ACC112 (cell line): ENCODE measurements around the gene COPA.

ENCODE experiments used
- H2AFZ ChIP-seq: fragments of 200-600 bp; sonication (generic); one replicate; pipeline ENCODE4 v1.6.0; 2017; ENCODE audit warnings: antibody characterized with exemption, low read length; ENCODE audit not compliant: unreplicated experiment
- H3K27ac ChIP-seq: fragments of 200-600 bp; sonication (generic); 2 replicates; pipeline ENCODE4 v1.5.1; 2014; ENCODE audit warnings: low read depth, mild to moderate bottlenecking, antibody characterized with exemption, low read length, moderate library complexity
- H3K27me3 ChIP-seq: fragments of 200-600 bp; sonication (generic); 2 replicates; pipeline ENCODE4 v1.6.1; 2014; ENCODE audit warnings: mild to moderate bottlenecking, antibody characterized with exemption, low read length, moderate library complexity, mixed read lengths; ENCODE audit not compliant: insufficient read depth
- H3K36me3 ChIP-seq: fragments of 200-600 bp; sonication (generic); 2 replicates; pipeline ENCODE4 v1.6.1; 2016; ENCODE audit warnings: mild to moderate bottlenecking, antibody characterized with exemption, low read length, moderate library complexity, mixed read lengths; ENCODE audit not compliant: insufficient read depth
- H3K4me1 ChIP-seq: fragments of 200-600 bp; sonication (generic); one replicate; pipeline ENCODE4 v1.6.1; 2016; ENCODE audit warnings: low read length, mixed read lengths; ENCODE audit not compliant: insufficient read depth, unreplicated experiment, control insufficient read depth
- H3K4me3 ChIP-seq: fragments of 200-600 bp; sonication (generic); 2 replicates; pipeline ENCODE4 v1.5.1; 2014; ENCODE audit warnings: mild to moderate bottlenecking, low read depth, low read length
- H3K79me2 ChIP-seq: fragments of 200-600 bp; sonication (generic); one replicate; pipeline ENCODE4 v1.6.0; 2016; ENCODE audit warnings: low read length; ENCODE audit not compliant: control insufficient read depth, unreplicated experiment, insufficient read depth

The COPA gene

GRCh38 chr1:160328184-160328583 is 14.9 kb downstream of the COPA start:
- H3K27me3 ChIP-seq = no peaks in the 10 kb centered on the region
- no peak overlapping the region for H3K27ac ChIP-seq
- no peak overlapping the region for H2AFZ ChIP-seq
- H3K4me3 ChIP-seq = no peak overlapping the region
- peaks cover 47% of the 10 kb centered on the region for H3K79me2 ChIP-seq
- peaks cover 60% of the 10 kb centered on the region for H3K36me3 ChIP-seq
- H3K4me1 ChIP-seq = no peaks in the 10 kb centered on the region

DNA sequence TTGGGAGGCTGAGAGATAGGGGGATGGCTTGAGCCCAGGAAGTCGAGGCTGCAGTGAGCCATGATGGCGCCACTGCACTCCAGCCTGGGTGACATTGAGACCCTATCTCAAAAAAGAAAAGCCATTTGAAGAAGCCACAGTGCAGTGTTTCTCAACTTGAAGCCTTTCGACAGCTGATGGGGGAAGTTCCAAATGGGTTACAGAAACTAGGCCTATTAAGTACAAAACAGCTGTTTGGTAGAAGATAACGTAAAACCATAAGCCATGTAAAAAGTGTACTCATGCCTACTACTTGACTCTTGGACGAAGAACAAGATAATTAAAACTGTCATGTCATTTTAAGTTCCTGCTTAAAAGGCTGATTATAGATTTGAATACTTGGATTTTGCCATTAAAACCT is 16.6 kb downstream of the COPA start:
- Histone ChIP-seq H3K4me3 (no peak overlapping the region), H3K79me2 (peaks cover 55% of the 10 kb centered on the region), H3K36me3 (peaks cover 58% of the 10 kb centered on the region), H3K27me3 (no peaks in the 10 kb centered on the region), H3K4me1 (no peaks in the 10 kb centered on the region), H2AFZ (no peak overlapping the region), H3K27ac (no peak overlapping the region)

DNA sequence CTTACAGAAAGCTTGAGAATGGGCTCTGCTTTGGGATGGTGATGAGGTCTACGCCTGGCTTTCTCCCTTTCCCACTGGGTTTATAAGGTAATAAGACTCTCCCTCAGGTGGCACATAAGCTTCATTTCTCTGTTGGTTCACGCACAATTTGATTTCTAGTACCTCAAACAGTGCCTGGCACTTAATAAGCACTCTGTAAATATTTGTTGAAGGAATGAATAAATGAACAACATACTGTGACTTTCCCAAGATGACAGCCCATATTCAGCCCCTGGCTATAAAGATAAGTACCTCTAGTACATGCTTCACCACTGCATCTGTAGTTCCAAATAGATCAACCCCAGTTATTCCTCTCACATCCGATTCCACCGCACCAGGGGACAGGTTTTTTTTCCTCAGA is 17.8 kb downstream of the COPA start:
- H3K4me1 ChIP-seq = no peaks in the 10 kb centered on the region
- peaks cover 58% of the 10 kb centered on the region for H3K36me3 ChIP-seq
- no peak overlapping the region for H3K4me3 ChIP-seq
- H2AFZ ChIP-seq = no peak overlapping the region
- H3K27me3 ChIP-seq = no peaks in the 10 kb centered on the region
- peaks cover 66% of the 10 kb centered on the region for H3K79me2 ChIP-seq
- no peak overlapping the region for H3K27ac ChIP-seq

- no peak overlapping the region for H2AFZ ChIP-seq
- no peak overlapping the region for H3K4me3 ChIP-seq
- peaks cover 51% of the 10 kb centered on the region for H3K36me3 ChIP-seq
- H3K4me1 ChIP-seq = no peaks in the 10 kb centered on the region
- no peak overlapping the region for H3K27ac ChIP-seq
- no peaks in the 10 kb centered on the region for H3K27me3 ChIP-seq
- H3K79me2 ChIP-seq = peaks cover 74% of the 10 kb centered on the region
Measured at GRCh38 chr1:160322831-160323230, 20.2 kb downstream of the COPA start.

DNA sequence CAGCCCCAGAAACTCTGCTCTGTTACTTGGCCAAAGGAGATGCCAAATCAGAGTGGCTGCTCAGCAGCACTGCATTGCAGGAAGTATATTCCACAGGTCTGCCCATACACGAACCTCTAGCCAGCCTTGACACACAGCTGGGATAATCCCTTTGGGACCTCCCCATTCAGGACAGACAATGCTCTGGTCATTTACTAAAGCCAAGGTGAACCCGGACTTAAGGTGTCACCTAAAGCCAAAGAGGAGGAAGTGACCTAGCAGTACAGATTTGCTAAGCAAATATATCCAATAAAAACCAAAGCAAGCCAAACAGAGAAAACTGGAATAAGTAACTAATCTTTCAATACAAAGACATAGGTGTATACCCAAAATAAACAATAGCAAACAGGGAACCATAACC is 27.7 kb downstream of the COPA start:
- H3K27me3 ChIP-seq = no peaks in the 10 kb centered on the region
- H3K4me3 ChIP-seq = no peak overlapping the region
- H3K36me3 ChIP-seq = peaks cover 62% of the 10 kb centered on the region
- H3K4me1 ChIP-seq = peaks cover 7% of the 10 kb centered on the region
- H3K27ac ChIP-seq = 0 out of 2 replicates have a peak overlapping the region, but pooled peaks have one; percentile 7
- H2AFZ ChIP-seq = no peak overlapping the region
- peaks cover 47% of the 10 kb centered on the region for H3K79me2 ChIP-seq

DNA sequence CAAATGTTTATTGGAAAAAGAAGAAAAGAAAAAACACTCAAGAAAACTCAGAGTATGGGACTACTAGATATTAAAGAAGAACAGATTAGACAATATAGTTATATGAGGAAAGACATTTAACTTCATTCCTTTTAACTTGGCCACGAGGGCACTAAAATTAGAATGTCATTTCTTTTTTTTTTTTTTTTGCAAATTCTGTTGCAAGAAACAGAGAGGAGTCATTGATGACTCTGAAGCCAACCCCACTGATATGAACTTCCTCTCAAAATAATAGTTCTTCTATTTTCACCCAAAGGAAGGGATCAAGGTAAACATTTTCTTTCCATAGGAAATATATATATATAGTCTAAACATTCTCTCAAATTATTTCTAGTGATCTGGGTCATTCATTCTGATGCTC is 33.5 kb downstream of the COPA start:
- H3K79me2 ChIP-seq = peaks cover 27% of the 10 kb centered on the region
- H3K36me3 ChIP-seq = peaks cover 68% of the 10 kb centered on the region
- H3K4me1 ChIP-seq = peaks cover 23% of the 10 kb centered on the region
- no peaks in the 10 kb centered on the region for H3K27me3 ChIP-seq
- H3K27ac ChIP-seq = peak overlapping the region; percentile 94
- H3K4me3 ChIP-seq = 0 out of 2 replicates have a peak overlapping the region, but pooled peaks have one; percentile 39
- no peak overlapping the region for H2AFZ ChIP-seq

GRCh38 chr1:160309185-160309557 is 33.9 kb downstream of the COPA start:
- H3K79me2 ChIP-seq = peaks cover 26% of the 10 kb centered on the region
- peak overlapping the region; percentile 94 for H3K27ac ChIP-seq
- H3K4me3 ChIP-seq = 0 out of 2 replicates have a peak overlapping the region, but pooled peaks have one; percentile 39
- H3K4me1 ChIP-seq = peaks cover 23% of the 10 kb centered on the region
- peaks cover 68% of the 10 kb centered on the region for H3K36me3 ChIP-seq
- H3K27me3 ChIP-seq = no peaks in the 10 kb centered on the region
- H2AFZ ChIP-seq = no peak overlapping the region

GRCh38 chr1:160308451-160309184 is 34.4 kb downstream of the COPA start:
- no peaks in the 10 kb centered on the region for H3K27me3 ChIP-seq
- no peak overlapping the region for H3K4me3 ChIP-seq
- H3K27ac ChIP-seq = peak overlapping the region; percentile 94
- peaks cover 67% of the 10 kb centered on the region for H3K36me3 ChIP-seq
- no peak overlapping the region for H2AFZ ChIP-seq
- peaks cover 25% of the 10 kb centered on the region for H3K79me2 ChIP-seq
- H3K4me1 ChIP-seq = peaks cover 23% of the 10 kb centered on the region

DNA sequence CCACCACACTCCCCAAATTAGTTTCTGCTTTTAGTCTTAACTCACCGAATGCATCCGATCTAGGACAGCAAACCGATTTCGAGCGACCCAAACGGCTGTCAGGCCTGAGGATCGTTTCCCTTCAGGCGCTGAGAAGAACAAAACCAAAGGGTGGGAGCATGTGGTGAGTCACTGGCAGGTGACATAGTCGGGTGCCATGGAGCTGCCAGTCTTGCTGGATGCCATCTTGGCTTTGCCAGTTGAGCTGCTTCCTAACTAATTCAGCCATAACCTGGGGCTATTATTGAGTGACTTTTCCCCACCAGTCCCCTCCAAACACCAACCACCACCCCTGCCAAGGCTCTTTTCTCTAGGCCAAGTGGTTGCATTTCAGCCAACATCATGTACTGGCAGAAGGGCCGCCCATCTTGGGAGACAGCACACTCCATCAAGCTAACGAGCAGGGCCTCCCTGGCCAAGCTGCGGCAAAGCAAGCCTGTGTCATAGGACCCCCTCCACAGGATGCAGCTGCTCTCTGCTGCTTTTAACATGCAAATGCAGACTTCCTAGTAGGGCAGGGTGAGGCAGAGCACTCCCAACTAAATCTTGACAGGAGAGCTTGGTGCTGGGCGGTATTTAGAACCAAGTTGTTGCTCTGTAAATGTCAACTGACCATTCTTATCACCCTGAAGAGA is 35.8 kb downstream of the COPA start:
- Histone ChIP-seq H3K4me3 (no peak overlapping the region), H3K4me1 (peaks cover 23% of the 10 kb centered on the region), H3K36me3 (peaks cover 63% of the 10 kb centered on the region), H3K27me3 (no peaks in the 10 kb centered on the region), H3K27ac (no peak overlapping the region), H2AFZ (no peak overlapping the region), H3K79me2 (peaks cover 25% of the 10 kb centered on the region)

- Histone ChIP-seq H2AFZ (no peak overlapping the region), H3K4me1 (no peaks in the 10 kb centered on the region), H3K4me3 (no peak overlapping the region), H3K27me3 (no peaks in the 10 kb centered on the region), H3K36me3 (peaks cover 46% of the 10 kb centered on the region), H3K79me2 (peaks cover 3% of the 10 kb centered on the region), H3K27ac (no peak overlapping the region)
Measured at GRCh38 chr1:160300173-160300572, 42.9 kb downstream of the COPA start.

- Histone ChIP-seq H2AFZ (no peak overlapping the region), H3K27me3 (no peaks in the 10 kb centered on the region), H3K27ac (no peak overlapping the region), H3K36me3 (peaks cover 49% of the 10 kb centered on the region), H3K4me1 (peaks cover 5% of the 10 kb centered on the region), H3K4me3 (no peak overlapping the region), H3K79me2 (peaks cover 3% of the 10 kb centered on the region)
Measured at GRCh38 chr1:160296036-160296435, 47.0 kb downstream of the COPA start.
